ENCODE results near the gene MPRIP. TPM values are rescaled to one million over a fixed set of nuclear protein-coding genes. Genes with fewer than 3 reads are reported as not detected.
A peak's percentile ranks its signal among the peaks of the same experiment; 100 is the strongest.

Gene MPRIP
- total and polyA plus RNA-seq, 10 donors, result 52.3 to 309 (median 131) TPM

DNA sequence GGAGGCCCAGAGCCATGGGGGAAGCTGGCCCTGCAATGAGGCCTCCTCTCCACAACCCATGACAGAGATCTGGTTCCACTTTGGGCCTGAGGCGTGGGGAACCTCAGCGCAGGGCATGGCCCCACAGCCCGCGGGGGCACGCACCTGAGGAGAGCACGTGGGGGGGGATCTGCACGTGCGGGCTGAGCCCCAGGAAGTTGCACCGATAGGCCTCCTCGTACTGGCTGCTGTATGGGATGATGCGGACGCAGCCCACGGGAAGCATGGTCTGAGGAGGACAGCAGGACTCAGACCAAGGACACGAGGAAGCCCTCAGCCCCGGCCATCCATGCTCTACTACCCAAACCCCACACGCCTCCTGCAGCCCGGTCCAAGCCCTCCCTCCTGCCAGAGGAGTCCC lies 174.0 kb downstream of the MPRIP start:
- 92 to 93% (median 93%) methylated on average over 10 to 17 of the region's 17 CpGs for WGBS, 5 donors
- Histone ChIP-seq H3K9me3 (no peaks in the 10 kb centered on the region), H3K27ac (no peak overlapping the region), H3K4me1 (no peaks in the 10 kb centered on the region), H3K4me3 (no peak overlapping the region), H3K36me3 (peaks cover 18 to 100% (median 92%) of the 10 kb centered on the region in 6 donors), H3K27me3 (replicated peaks in 1 of 7) (no peaks in the 10 kb centered on the region)
- intact Hi-C loops (cut with DNase I; ENCODE audit: low total_unique reads), result no loop called here
- TF ChIP-seq, protein P1, sequence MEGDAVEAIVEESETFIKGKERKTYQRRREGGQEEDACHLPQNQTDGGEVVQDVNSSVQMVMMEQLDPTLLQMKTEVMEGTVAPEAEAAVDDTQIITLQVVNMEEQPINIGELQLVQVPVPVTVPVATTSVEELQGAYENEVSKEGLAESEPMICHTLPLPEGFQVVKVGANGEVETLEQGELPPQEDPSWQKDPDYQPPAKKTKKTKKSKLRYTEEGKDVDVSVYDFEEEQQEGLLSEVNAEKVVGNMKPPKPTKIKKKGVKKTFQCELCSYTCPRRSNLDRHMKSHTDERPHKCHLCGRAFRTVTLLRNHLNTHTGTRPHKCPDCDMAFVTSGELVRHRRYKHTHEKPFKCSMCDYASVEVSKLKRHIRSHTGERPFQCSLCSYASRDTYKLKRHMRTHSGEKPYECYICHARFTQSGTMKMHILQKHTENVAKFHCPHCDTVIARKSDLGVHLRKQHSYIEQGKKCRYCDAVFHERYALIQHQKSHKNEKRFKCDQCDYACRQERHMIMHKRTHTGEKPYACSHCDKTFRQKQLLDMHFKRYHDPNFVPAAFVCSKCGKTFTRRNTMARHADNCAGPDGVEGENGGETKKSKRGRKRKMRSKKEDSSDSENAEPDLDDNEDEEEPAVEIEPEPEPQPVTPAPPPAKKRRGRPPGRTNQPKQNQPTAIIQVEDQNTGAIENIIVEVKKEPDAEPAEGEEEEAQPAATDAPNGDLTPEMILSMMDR (IDR thresholded peaks at IDR 0.05 in 8 of 11, conservative IDR thresholded peaks at IDR 0.05 in 3 of 11), result no peak
- TF ChIP-seq POLR2AphosphoS5 (IDR thresholded peaks at IDR 0.05) (peak in 1 of 3 donors; percentile 44), POLR2A (IDR thresholded peaks at IDR 0.05) (no peak)
- no peak for DNase-seq

- TF ChIP-seq POLR2AphosphoS5 (IDR thresholded peaks at IDR 0.05), result peak in 1 of 3 donors; percentile 9
- TF ChIP-seq POLR2A (IDR thresholded peaks at IDR 0.05), result no peak
- WGBS, 5 donors, result 89 to 95% (median 93%) methylated on average over 16 of the region's 16 CpGs
- intact Hi-C loops (cut with DNase I; ENCODE audit: low total_unique reads), result no loop called here
- H3K4me3 ChIP-seq, result no peak overlapping the region
- H3K9me3 ChIP-seq, result no peaks in the 10 kb centered on the region
- no peaks in the 10 kb centered on the region for H3K4me1 ChIP-seq
- H3K27me3 ChIP-seq (replicated peaks in 1 of 7), result no peaks in the 10 kb centered on the region
- H3K27ac ChIP-seq, result no peak overlapping the region
- H3K36me3 ChIP-seq, result peaks cover 18 to 100% (median 95%) of the 10 kb centered on the region in 6 donors
- DNase-seq, result no peak
Measured at GRCh38 chr17:17216776-17217175, 174.5 kb downstream of the MPRIP start.

GRCh38 chr17:17217995-17218394 lies 175.7 kb downstream of the MPRIP start:
- Histone ChIP-seq H3K27ac (no peak overlapping the region), H3K36me3 (peaks cover 18 to 100% (median 100%) of the 10 kb centered on the region in 6 donors), H3K27me3 (replicated peaks in 1 of 7) (no peaks in the 10 kb centered on the region), H3K4me1 (no peaks in the 10 kb centered on the region), H3K9me3 (no peaks in the 10 kb centered on the region), H3K4me3 (no peak overlapping the region)
- TF ChIP-seq POLR2A (IDR thresholded peaks at IDR 0.05), result no peak
- intact Hi-C loops (cut with DNase I; ENCODE audit: low total_unique reads), result no loop called here
- DNase-seq, result no peak
- 94 to 98% (median 97%) methylated on average over 3 of the region's 3 CpGs for WGBS, 5 donors

DNA sequence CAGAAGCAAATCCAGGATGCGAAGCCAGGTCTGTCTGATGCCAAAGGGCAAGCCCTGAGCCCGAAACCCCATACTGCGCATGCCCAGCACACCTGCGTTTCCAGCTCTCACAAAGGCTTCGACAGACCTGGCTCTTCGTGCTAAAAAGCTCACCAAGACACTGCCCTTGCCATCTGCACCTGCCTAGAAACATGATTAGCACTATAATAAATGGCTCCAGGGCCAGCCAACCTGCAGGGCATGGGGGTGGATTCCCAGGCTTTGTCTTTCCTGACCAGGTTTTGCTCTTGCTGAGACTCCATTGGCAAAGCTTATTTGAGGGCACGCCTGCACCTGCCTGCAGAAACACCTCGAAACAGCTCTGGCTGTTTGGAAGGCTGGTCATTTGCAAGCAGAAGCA lies 178.3 kb downstream of the MPRIP start:
- no peak for DNase-seq
- H3K4me1 ChIP-seq, result no peaks in the 10 kb centered on the region
- H3K27me3 ChIP-seq (replicated peaks in 1 of 7), result no peaks in the 10 kb centered on the region
- H3K4me3 ChIP-seq, result no peak overlapping the region
- TF ChIP-seq POLR2AphosphoS5 (IDR thresholded peaks at IDR 0.05) (no peak), POLR2A (IDR thresholded peaks at IDR 0.05) (no peak)
- TF ChIP-seq, protein P1 (IDR thresholded peaks at IDR 0.05 in 8 of 11, conservative IDR thresholded peaks at IDR 0.05 in 3 of 11), result no peak
- H3K9me3 ChIP-seq, result no peaks in the 10 kb centered on the region
- peaks cover 14 to 100% (median 100%) of the 10 kb centered on the region in 6 donors for H3K36me3 ChIP-seq
- WGBS, 5 donors, result 90 to 99% (median 98%) methylated on average over 8 of the region's 8 CpGs
- H3K27ac ChIP-seq, result no peak overlapping the region
- intact Hi-C loops (cut with DNase I; ENCODE audit: low total_unique reads), result no loop called here

GRCh38 chr17:17221329-17221728 lies 179.1 kb downstream of the MPRIP start:
- peak; percentile 66 for DNase-seq
- peaks cover 13 to 100% (median 100%) of the 10 kb centered on the region in 6 donors for H3K36me3 ChIP-seq
- 94 to 97% (median 95%) methylated on average over 22 of the region's 22 CpGs for WGBS, 5 donors

More at GRCh38 chr17:17221329-17221728, 179.1 kb downstream of the MPRIP start:
- no peak overlapping the region for H3K4me3 ChIP-seq
- TF ChIP-seq, protein P1 (IDR thresholded peaks at IDR 0.05 in 8 of 11, conservative IDR thresholded peaks at IDR 0.05 in 3 of 11), result no peak
- TF ChIP-seq POLR2AphosphoS5 (IDR thresholded peaks at IDR 0.05), result no peak
- TF ChIP-seq POLR2A (IDR thresholded peaks at IDR 0.05), result no peak
- no peaks in the 10 kb centered on the region for H3K27me3 ChIP-seq (replicated peaks in 1 of 7)
- intact Hi-C loops (cut with DNase I; ENCODE audit: low total_unique reads), result no loop called here
- no peak overlapping the region for H3K27ac ChIP-seq
- H3K9me3 ChIP-seq, result no peaks in the 10 kb centered on the region
- H3K4me1 ChIP-seq, result no peaks in the 10 kb centered on the region
